Stimulated activated CD4-positive, alpha-beta T cell treated with anti-CD3 and anti-CD28 coated beads, Interleukin-2, amount 100 ng/mL, for 4 hours (primary cell): ENCODE measurements around the gene SPOCK1.

Experiments used
- DNase-seq: peaks from one replicate; pipeline ENCODE4 v3.0.0-alpha.2; 2020; ENCODE audit warnings: low read depth

SPOCK1 gene

DNA sequence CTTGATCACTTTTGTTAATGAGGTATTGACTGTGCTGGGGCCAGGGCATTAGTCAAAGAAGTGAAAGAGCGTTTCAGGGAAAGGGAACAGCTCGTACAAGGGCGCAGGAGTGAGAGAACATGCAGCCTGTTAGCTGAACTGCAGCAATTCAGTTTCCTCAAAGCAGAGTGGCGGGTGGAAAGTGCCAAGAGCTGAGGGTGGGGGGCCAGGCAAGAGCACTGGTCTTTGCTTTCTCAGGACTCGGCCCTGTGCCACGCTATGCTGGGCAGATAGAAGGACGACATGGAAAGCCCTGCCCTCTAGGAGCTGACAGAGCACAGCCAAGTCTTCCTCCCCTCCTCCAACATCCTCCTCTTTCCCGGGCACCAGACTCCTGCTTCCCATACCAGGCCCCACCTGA is 304.8 kb downstream of the SPOCK1 start:
- no peak for DNase-seq

DNA sequence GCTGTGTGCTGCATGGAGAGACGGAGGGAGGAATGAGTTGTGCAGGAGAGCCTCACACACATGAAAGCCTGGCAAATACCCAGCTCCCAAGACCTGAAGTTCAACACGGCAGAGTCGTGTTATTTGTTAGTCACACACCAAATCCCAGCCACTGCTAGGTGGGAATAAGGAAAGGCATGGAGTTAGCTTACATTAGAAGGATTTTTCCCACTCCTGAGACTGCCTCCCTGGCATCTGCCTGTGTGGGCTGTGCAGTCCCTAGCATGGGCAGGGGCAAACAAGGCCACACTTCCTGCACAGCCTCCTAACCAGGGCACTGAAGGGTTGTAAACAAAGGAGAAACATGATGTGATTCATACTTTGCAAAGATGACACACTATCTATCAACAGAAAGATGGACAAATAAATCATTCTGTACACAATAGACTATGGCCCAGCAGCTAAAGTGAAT is 306.8 kb downstream of the SPOCK1 start:
- DNase-seq, result no peak

GRCh38 chr5:137191179-137191578 is 307.9 kb downstream of the SPOCK1 start:
- no peak for DNase-seq

GRCh38 chr5:137190441-137190840 is 308.7 kb downstream of the SPOCK1 start:
- no peak for DNase-seq

DNA sequence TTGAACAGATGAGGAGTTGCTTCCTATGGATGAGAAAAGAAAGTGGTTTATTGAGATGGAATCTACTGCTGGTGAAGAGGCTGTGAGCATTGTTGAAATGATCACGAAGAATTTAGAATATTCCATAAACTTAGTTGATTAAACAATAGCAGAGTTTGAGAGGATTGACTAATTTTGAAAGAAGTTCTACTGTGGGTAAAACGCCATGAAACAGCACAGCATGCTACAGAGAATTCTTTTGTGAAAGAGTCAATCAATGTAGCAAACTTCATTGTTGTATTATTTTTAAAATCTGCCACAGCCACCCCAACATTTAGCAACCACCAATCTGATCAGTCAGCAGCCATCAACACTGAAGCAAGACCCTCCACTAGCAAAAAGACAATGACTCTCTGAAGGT is 309.1 kb downstream of the SPOCK1 start:
- no peak for DNase-seq

DNA sequence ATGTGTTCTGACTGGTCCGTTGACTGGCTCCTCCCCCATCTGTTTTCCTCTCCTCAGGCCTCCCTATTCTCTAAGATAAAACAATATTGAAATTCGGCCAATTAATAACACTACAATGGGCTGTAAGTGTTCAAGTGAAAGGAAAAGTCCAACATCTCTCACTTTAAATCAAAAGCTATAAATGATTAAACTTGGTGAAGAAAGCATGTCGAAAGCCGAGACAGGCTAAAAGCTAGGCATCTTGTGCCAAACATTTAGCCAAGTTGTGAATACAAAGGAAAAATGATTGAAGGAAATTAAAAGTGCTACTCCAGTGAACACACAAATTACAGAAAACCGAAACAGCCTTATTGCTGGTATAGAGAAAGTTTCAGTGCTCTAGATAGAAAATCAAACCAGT is 310.6 kb downstream of the SPOCK1 start:
- no peak for DNase-seq

DNA sequence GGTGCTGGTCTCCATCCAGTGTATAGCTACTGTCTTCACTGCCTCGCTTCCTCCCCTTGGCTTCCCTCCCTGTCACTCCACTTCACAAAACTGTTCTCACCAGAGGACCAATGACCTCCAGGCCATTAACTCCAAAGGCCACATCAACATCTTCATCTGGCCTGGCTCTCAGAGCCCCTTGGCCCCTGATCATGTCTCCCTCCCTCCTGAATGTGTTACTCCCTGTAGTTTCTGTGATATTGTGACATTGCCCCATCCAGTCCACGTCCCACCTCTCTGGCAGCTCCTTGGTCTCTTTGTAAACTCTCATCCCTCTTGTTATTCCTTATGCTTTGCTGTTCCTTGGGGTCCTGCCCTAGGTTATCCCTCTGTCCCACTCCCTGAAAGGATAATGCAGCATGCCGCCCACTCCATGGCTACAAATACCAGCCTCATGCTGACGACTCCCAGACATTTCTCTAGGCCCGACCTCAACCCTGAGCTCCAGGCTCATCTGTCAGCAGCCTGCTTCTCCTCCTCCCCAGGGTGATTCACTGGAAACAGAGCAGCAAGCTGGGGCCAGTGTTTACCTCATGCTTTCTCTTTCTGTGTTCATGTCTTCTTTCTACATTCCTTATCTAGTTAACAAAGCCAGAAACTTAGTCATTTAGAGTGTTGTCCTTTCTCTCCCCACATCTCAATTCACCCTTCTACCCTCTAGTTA is 312.2 kb downstream of the SPOCK1 start:
- DNase-seq, result no peak

- DNase-seq, result no peak
Observed at GRCh38 chr5:137185193-137185592, 313.9 kb downstream of the SPOCK1 start.

- no peak for DNase-seq
Observed at GRCh38 chr5:137184734-137185133, 314.4 kb downstream of the SPOCK1 start.

GRCh38 chr5:137182576-137182975 is 316.6 kb downstream of the SPOCK1 start:
- DNase-seq, result no peak

DNA sequence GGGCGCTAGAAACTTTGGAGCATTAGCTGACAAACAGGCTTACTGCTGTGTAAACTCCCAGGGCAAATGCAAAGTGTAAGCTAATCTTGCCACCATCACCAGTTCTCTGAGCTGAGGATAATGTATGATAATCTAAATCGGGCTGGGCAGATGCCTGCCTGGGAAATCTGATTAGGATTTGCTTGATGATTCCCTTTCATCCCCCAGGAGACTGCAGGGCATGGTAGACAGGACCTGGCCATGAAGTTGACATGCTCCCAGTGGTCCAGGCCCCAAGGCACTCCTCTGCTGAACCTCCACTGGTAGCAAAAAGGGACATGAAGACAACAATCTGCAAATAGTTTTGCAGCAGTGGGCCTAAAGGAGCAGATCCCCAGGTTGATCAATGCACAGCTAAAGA is 317.5 kb downstream of the SPOCK1 start:
- no peak for DNase-seq

- no peak for DNase-seq
Observed at GRCh38 chr5:137179203-137179602, 319.9 kb downstream of the SPOCK1 start.

DNA sequence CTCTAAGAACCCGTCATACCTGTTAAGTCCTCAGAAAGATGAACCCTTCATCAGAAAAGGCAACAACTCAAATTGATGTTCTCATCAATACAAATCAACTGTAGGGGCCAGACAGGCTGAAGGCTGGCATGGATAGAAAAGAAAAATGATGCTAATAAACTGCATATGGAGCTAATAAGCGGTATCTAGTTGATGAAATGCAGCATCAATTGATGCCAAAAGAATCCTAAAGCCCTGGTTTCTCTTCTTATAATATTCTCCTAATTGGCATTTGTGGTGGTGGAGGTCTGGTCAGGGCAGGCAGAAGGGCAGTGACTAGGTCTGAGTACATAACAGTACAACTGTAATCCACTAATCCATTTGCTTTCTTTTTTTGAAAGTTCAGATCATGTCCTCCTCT is 322.5 kb downstream of the SPOCK1 start:
- DNase-seq, result no peak

DNA sequence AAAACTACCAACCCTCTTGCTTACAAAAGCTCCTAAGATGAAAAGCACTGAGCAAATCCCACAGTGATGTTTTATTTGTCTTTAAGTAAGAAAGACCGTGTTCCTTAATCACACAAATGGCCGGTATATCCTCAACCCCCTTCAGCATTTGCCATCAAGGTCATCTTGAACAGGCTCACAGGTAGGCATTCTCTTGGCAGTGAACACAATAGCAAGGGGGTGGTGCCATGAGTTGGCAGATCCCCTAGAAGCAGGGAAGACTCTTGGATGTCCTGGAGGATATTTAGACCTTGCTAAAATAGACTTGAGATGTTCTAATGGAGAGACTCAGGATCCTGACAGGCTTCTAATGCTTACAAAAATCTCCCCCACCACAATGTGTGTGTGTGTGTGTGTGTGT is 323.0 kb downstream of the SPOCK1 start:
- no peak for DNase-seq

DNA sequence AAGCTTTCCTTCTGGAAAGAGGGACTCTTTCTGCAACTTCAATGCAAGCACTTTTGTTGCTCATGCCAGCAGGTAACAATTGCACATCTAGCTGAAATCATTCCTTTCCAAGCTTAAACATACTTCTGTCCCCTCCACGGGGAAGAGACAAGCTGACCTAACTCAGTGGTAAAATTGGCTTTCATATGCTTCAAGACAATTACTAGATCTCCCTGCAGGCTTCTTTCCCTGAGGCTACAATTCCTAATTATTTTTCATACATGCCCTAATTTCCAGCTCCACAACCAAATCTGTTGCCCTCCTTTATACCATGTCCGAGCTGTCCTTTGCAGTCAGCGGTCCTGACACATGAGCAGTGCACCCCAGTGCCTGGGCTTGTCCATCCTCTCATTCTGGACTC is 324.9 kb downstream of the SPOCK1 start:
- no peak for DNase-seq

- no peak for DNase-seq
Observed at GRCh38 chr5:137172258-137172657, 326.9 kb downstream of the SPOCK1 start.

GRCh38 chr5:137167187-137167586 is 331.9 kb downstream of the SPOCK1 start:
- DNase-seq, result no peak

- no peak for DNase-seq
Observed at GRCh38 chr5:137164961-137165360, 334.2 kb downstream of the SPOCK1 start.

- DNase-seq, result no peak
Observed at GRCh38 chr5:137164536-137164935, 334.6 kb downstream of the SPOCK1 start.

DNA sequence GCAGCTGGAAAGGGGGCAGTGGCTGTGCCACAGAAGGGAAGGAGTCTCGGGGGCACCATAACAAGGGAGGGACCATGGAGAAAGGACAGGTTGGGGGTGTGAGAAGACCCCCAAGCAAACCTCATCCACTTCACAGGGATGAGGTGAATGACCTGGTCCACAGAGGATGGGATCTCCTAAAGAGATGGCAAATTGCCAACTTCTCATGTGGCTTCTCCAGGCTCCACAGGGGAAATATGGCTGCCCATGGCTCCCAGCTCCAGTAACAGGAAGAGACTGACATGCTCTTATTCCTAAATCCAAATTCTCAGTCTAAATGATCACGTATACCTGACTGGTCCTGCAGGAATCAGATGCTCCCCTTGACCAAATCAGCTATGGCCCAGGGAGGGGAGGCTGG is 340.4 kb downstream of the SPOCK1 start:
- DNase-seq, result no peak

- DNase-seq, result no peak
Observed at GRCh38 chr5:137156180-137156579, 342.9 kb downstream of the SPOCK1 start.

GRCh38 chr5:137155261-137156000 is 343.7 kb downstream of the SPOCK1 start:
- no peak for DNase-seq

DNA sequence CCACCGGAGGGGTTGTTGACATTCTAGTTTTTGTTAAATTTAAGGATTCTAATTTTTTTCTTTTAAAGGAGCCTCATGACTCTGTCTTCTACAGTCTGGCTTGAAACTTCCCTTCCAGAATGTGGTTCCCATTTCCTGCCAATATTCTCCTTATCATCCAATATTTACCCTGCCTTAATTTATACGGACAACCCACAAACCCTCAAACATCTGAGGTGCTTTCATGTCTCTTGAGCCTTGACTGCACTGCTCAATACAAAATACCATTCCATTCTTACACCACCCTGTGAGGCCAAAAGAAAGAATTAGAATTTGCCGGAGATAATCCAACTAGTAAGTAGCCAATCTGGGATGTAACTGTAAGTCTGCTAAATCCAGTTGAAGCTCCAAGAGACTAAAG is 346.5 kb downstream of the SPOCK1 start:
- no peak for DNase-seq

DNA sequence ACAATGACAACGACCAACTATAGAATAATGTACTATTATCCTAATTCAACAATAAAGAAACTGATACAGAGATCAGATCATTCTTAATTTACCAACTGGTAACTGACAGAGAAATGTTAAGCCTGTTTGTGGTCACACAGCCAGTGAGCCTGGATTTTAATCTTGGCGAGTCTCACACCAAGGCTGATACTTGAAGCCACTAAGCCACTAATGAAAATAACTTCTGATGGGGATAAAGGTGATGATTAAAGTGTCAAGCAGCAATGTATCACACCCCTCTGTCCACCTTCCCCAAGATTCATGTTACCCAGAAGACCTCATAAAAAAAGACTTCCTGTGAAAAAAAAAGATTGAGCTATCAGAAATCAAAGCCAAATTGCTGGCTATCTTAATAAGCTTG is 350.5 kb downstream of the SPOCK1 start:
- DNase-seq, result no peak
